Stimulated activated naive CD4-positive, alpha-beta T cell treated with Interleukin-2 at 50 U/mL for 16 hours (primary cell): ENCODE results near the gene MGMT.

Experiments used
- DNase-seq: peaks from one replicate; lab custom pipeline; 2025; lab: John Stamatoyannopoulos, UW

Gene MGMT

DNA sequence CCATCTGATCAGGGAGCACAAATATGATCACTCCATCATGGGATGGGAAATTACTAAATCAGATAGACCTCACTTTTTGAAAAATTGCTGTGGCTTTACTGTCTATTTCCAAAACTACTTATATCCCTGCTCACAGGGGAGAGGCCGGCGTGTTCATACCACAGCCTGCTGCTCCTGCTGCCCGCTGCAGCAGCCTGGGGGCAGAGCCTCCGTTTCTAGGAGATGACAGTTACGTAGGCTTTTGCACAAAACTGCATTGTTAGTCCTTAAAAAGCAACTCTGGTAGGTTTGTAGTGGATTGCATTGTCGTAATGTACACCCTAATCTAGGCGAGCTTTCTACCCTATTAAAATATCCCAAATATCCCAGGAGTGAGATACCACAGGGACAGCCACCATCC lies 293.4 kb downstream of the MGMT start:
- DNase-seq = no peak

DNA sequence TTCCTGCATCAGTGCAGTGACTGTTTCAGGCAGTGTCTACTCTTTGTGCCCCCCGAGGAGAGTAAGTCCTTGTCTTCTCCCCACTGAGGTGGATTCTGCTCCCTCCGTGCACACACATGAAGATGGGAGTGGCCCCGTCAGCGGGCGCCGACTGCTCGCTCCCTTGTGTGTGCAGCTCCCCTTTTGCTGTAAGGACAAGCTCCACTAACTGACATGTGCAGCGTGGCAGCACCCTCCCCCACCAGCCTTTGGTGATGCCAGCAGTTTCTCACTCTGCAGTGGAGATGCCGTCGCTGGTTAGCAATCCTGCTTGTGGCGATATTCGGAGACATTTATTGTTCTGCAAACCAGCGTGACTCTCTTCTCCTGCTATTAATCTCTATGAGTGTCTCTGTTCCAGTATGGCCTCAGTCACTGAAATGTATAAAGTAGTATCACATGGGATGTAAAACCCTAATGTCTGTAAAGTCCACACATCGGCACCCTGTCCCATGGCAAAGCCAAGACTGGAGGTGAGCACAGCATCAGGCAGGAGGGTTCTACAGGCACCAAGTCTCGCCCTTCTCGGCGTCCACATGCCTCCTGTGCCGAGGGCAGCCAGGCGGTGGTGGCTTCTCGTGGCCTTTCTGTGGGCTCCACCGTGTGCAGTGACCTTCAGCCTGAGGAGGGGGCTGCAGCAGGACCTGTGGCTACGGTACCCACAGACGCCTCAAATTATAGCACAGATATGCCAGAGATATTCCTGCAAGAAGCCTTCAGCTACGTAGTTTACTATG lies 294.3 kb downstream of the MGMT start:
- DNase-seq = no peak

GRCh38 chr10:129761981-129762956 lies 295.2 kb downstream of the MGMT start:
- DNase-seq = no peak

- no peak for DNase-seq
Observed at GRCh38 chr10:129764011-129764900, 297.2 kb downstream of the MGMT start.

DNA sequence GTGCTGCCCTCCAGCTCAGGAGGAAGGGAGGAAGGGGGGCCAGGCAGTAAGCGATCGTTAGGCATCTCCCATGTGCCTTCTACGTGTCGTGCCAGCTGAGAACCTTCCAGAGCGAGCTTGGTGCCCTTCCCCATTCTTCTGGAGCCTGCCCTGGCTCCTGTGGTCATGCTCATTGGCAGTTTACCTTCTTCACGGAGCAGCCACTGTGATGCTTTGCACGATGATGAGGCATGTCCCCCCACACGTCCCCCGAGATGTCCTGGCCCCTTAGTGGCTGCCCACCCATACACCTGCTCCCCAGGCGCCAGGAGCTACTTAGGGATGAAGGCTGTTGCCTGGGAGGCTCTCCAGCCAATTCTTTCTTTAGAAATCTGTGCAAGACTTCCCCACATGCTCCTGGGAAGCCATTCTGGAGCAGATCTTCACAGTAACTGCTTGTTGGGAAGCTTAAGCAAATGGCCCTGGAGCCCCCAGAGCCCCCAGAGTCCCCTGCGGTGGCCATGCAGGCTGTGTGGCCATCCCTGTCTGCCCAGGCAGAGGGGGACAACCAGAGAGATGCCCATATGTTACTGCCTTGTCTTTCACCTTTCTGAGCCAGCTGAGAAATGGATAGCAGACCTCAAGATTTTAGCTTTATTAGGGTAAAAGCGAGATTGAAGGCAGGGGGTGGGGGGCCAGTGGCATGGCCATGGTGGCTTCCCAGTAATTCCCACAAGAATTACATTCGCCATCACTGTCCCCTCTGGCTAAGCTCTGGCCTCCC lies 298.0 kb downstream of the MGMT start:
- DNase-seq = no peak

DNA sequence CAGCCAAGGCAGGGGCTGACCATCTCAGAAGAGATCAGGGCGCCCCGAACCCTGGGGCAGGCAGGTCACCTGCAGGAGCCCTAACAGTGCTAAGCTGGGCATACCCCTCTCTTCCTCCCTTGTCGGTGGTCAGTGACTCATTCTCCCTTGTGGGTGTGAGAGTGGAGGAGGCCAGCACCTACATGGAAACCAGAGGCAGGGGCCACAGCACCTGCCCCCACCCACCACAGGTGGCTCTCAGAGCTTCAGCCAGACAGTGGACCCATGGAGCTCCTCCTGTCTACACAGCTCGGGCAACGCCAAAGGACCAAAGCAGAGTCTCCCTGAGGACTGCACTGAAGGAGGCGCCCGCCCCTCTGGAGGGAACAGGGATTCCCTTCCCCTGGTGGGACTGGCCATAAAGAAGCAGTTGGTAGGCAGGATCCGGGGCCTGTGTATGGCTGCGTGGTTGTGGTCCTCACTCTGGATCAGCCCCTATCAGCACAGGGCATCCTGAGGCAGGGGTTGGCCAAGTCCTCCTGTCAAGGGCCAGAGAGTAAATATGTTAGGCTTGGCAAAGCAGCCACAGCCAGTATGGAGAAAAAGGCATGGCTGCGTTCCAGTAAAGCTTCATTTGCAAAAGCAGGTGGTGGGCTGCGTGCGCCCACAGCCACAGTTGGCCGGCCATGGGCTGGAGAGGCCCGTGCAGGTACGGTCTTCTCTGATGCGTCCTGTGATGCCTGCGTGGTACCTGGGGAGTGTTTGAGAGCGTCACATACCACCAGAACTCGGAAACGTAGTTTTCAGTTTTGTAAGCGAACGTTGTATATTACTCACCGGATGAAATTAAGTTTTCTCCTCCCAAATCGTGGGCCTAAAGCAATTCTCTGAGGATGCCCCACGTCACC lies 298.9 kb downstream of the MGMT start:
- no peak for DNase-seq

DNA sequence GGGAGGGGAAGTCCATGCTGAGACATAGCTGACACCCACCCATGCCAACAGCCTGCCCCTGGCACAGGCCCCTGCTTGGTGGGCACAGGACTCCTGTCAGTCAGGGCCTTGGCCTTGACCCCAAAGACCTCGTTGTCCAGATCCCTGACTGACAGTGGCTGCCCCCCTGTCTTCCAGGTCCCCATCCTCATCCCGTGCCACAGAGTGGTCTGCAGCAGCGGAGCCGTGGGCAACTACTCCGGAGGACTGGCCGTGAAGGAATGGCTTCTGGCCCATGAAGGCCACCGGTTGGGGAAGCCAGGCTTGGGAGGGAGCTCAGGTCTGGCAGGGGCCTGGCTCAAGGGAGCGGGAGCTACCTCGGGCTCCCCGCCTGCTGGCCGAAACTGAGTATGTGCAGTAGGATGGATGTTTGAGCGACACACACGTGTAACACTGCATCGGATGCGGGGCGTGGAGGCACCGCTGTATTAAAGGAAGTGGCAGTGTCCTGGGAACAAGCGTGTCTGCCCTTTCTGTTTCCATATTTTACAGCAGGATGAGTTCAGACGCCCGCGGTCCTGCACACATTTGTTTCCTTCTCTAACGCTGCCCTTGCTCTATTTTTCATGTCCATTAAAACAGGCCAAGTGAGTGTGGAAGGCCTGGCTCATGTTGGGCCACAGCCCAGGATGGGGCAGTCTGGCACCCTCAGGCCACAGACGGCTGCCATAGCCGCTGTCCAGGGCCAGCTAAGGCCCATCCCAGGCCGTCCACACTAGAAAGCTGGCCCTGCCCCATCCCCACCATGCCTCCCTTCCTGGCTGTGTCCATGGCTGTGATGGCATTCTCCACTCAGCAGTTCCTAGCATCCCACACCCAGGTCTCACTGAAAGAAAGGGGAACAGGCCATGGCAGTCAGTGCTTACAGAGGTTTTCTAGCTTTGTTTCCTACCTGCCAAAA lies 299.8 kb downstream of the MGMT start:
- DNase-seq = no peak

- DNase-seq = no peak
Observed at GRCh38 chr10:129767751-129768150, 300.7 kb downstream of the MGMT start.

DNA sequence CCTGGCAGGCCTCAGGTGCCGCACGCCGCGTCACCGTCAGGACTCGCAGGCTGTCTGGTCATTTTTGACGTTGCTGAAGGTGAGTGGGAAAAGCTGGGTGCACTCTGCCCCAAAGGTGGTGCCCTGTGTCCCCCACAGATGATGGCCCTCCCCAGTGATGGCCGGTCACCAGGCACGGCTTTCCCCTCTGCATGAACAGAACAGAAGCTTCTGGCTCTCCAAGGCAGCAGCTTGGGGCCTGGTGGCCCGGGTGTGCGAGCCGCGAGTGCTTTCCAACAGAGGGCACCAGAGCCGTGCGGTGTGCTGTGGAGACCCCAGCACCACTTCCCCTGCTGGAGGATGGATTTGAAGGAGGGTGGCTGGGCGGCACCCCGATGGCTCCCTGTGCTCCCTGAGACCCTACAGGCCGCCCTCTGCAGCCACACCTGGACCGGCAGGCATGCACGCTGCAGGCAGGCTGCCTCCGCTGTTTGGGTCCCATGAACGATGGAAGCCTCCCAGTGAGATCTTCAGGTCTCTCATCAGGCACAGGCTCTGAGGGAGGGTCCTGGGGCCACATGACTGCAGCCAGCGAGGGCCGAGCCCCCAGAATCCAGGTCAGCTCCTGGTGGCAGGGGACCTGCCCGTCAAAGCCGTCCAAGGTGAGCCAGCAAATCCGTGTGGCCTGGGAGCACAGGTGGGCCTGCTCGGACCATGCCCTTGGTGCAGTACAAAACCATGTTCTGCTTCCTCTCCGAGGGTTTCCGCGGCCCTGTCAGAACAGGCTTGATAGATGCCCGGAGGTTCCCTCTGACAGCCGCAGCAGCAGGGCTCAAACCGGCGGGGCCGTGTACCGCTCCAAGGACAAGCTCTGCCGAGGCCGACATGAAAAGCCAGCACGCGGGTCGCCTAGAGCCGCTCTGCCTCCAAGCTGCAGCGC lies 301.7 kb downstream of the MGMT start:
- no peak for DNase-seq

DNA sequence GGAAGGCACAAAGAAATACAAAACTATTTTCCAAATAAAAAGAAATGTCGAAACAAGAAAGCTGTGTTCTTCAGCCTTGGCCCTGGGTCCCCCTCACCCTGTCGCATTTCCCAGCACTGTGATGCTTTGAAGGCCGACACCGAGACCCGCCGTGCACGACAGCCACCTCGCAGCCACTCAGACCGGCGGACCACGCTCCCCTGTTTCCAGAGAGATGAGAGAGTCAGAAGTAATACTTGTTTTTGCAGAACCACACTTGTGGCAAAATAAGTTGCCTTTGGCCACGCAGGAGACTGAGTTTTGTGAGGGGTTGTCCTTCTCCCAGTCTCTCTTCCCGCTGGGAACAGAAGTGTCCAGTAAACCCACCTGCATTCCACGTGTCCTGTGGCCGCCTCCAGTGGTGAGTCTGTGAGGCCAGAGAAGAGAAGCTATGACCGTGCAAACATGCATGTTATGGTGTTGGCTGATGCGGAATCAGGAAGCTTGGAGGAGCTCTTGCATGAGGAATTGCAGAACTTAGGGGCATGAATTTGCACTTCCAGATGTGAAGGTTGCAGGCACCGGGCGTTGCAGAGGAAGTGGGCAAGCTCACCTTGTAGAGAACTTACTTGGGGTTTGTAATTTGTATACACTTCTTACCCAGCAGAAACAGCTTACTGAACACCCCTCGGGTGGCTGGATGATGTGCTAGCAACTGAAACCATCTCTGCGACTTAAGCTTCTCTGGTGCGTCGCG lies 302.5 kb downstream of the MGMT start:
- DNase-seq = no peak

GRCh38 chr10:129770286-129770685 lies 303.2 kb downstream of the MGMT start:
- no peak for DNase-seq

DNA sequence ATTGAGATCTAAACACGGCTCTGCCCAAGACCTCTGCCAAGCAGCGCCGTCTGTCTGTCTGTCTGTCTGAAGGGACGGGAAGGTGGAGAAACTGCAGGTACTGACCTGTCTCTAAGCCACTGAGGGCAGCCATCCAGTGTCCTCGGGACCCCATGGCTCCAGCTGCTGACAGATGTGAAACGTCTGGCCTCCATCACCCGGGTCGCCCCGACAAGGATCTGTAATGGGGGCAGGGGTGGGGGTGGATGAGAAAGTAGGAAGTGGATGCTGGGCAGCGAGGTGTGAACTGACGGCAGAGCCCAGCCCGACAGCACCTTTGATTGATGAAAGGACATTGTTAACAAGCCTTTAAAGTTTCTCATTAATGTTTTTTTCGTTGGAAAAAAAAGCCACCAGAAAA lies 304.0 kb downstream of the MGMT start:
- no peak for DNase-seq

DNA sequence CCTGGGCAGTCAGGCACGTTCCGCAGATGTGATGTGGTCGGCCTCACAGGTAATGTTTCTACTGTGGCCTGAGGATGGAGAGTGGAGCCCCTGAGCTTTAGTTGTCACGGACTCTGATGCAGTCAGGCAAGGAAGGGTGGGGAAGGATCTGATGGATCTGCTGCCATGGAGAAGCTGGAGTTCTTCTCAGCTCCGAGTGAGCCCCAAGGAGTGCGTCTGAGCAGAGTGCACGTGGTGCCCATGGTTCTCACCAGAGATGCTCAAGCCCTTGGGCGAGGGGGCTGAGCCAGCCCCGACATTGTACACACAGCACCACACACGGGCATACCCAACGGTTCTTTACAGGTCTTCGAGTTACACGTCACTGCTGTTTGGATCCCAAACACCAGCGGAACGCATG lies 304.5 kb downstream of the MGMT start:
- no peak for DNase-seq

- no peak for DNase-seq
Observed at GRCh38 chr10:129771991-129772431, 305.0 kb downstream of the MGMT start.

- DNase-seq = no peak
Observed at GRCh38 chr10:129772468-129773358, 305.7 kb downstream of the MGMT start.

DNA sequence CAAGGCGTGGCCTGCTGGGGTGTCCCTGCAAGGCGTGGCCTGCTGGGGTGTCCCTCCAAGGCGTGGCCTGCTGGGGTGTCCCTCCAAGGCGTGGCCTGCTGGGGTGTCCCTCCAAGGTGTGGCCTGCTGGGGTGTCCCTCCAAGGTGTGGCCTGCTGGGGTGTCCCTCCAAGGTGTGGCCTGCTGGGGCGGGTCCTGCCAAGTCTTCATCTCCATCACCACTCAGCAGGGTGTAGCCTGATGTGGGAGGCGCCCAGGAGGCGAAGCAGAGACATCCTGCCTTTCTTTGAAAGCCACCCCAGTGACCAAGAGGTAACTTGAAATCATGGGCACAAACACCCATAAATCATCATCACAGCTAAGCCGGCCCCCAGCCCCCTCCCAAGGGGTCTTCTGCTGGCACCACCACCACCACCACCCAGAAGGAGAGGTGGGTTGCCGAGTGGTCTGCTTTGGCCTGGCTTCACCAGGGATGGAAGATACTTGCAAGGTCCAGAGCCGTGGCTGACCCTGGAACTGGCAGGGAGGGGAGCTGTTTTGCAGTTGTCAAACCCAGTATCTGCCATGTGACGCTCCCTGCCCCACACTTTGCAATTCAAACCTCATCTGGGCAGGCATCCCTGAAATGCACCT lies 306.4 kb downstream of the MGMT start:
- no peak for DNase-seq
